Stimulated activated CD8-positive, alpha-beta memory T cell treated with anti-CD3 and anti-CD28 coated beads, Interleukin-2, amount 100 ng/mL, for 1 hour (primary cell): ENCODE measurements around the gene TCF7L2.

ENCODE experiments used
- DNase-seq, 2 donors: peaks; one replicate each; pipeline ENCODE4 v3.0.0-alpha.2; 2020; ENCODE audit warnings: low read depth in 2 of 2

The TCF7L2 gene

GRCh38 chr10:113179265-113179664, 229.2 kb downstream of the TCF7L2 start:
- no peak for DNase-seq

GRCh38 chr10:113179966-113180365, 229.9 kb downstream of the TCF7L2 start:
- no peak for DNase-seq

- DNase-seq: no peak
These were observed 230.5 kb downstream of the TCF7L2 start for GRCh38 chr10:113180401-113181154.

GRCh38 chr10:113182154-113182553, 232.1 kb downstream of the TCF7L2 start:
- DNase-seq: no peak

GRCh38 chr10:113183573-113183972, 233.5 kb downstream of the TCF7L2 start:
- DNase-seq: no peak

GRCh38 chr10:113187063-113187777, 237.2 kb downstream of the TCF7L2 start:
- DNase-seq: no peak

GRCh38 chr10:113199459-113199858, 249.4 kb downstream of the TCF7L2 start:
- no peak for DNase-seq

- DNase-seq: no peak
These were observed 252.0 kb downstream of the TCF7L2 start for GRCh38 chr10:113202011-113202410.

- DNase-seq: no peak
These were observed 257.9 kb downstream of the TCF7L2 start for GRCh38 chr10:113207924-113208323.

GRCh38 chr10:113213035-113213434, 263.0 kb downstream of the TCF7L2 start:
- DNase-seq: no peak

GRCh38 chr10:113214331-113214730, 264.3 kb downstream of the TCF7L2 start:
- no peak for DNase-seq

GRCh38 chr10:113216102-113216501, 266.1 kb downstream of the TCF7L2 start:
- DNase-seq: no peak
